ENCODE results near the gene RNF208.
A peak's percentile ranks its signal among the peaks of the same experiment; 100 is the strongest.

RNF208 gene

GRCh38 chr9:137211532-137211931 lies 10.5 kb downstream of the RNF208 start:
- DNase-seq = no peak

- DNase-seq = no peak
Measured at GRCh38 chr9:137206602-137207001, 15.4 kb downstream of the RNF208 start.

GRCh38 chr9:137205126-137206069 lies 16.6 kb downstream of the RNF208 start, which contains the start of the genes NDOR1 and TMEM203:
NDOR1 (plus strand) TSS chr9:137205700; CDS start chr9:137205778, 78 bp downstream.
TMEM203 (minus strand) TSS chr9:137205648; CDS start chr9:137205414, 234 bp downstream.
- DNase-seq = peak; percentile 96

GRCh38 chr9:137204731-137205125 lies 17.3 kb downstream of the RNF208 start:
- no peak for DNase-seq

GRCh38 chr9:137202966-137203365 lies 19.1 kb downstream of the RNF208 start:
- DNase-seq = no peak

- no peak for DNase-seq
Measured at GRCh38 chr9:137201205-137201868, 20.7 kb downstream of the RNF208 start.

- DNase-seq = peak; percentile 100
Measured at GRCh38 chr9:137200311-137201204, 21.5 kb downstream of the RNF208 start, which contains the start of gene TPRN. TPRN (minus strand) TSS chr9:137200741; CDS start chr9:137200711, 30 bp downstream.

GRCh38 chr9:137199411-137200121 lies 22.5 kb downstream of the RNF208 start:
- no peak for DNase-seq

- DNase-seq = no peak
Measured at GRCh38 chr9:137198902-137199283, 23.1 kb downstream of the RNF208 start.

- no peak for DNase-seq
Measured at GRCh38 chr9:137198051-137198901, 23.8 kb downstream of the RNF208 start.

GRCh38 chr9:137195525-137196220 lies 26.4 kb downstream of the RNF208 start:
- DNase-seq = no peak

GRCh38 chr9:137194909-137195308 lies 27.1 kb downstream of the RNF208 start:
- DNase-seq = no peak

GRCh38 chr9:137194388-137194787 lies 27.7 kb downstream of the RNF208 start:
- DNase-seq = no peak

GRCh38 chr9:137193771-137194170 lies 28.3 kb downstream of the RNF208 start:
- DNase-seq = no peak

- no peak for DNase-seq
Measured at GRCh38 chr9:137192859-137193258, 29.2 kb downstream of the RNF208 start.

GRCh38 chr9:137192448-137192780 lies 29.6 kb downstream of the RNF208 start:
- DNase-seq = no peak

- DNase-seq = no peak
Measured at GRCh38 chr9:137191691-137192447, 30.2 kb downstream of the RNF208 start.

- DNase-seq = no peak
Measured at GRCh38 chr9:137191245-137191644, 30.8 kb downstream of the RNF208 start.

- DNase-seq = no peak
Measured at GRCh38 chr9:137190315-137190856, 31.7 kb downstream of the RNF208 start.
